ENCODE data around the gene LYVE1. TPM values are rescaled to one million over a fixed set of nuclear protein-coding genes. Genes with fewer than 3 reads are reported as not detected.

The LYVE1 gene
- polyA plus RNA-seq, 3 donors = 59.3 to 71.7 (median 67.2) TPM

DNA sequence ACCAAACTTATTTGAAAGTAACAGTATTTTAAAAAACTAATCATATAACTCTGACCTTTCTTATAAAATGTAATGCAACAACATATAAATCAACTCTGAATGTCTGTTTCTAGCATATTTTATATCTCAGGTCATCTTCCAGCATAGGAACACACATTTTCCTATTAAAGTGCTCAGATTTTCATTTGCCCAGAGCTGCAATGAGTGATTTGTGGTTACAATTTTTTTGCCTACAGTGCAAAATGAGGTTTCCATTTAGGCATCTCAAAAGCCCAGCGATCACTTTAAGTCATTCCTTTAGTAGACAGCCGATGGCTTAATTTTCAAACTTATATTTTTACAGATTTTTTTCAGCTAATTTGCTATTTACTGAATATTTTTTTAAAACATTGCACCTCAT lies 1.0 kb downstream of the LYVE1 start:
- DNase-seq (ENCODE audit: extremely low read depth in 1 of 11, low read depth in 9 of 11, low spot score in 4 of 11) = no peak

DNA sequence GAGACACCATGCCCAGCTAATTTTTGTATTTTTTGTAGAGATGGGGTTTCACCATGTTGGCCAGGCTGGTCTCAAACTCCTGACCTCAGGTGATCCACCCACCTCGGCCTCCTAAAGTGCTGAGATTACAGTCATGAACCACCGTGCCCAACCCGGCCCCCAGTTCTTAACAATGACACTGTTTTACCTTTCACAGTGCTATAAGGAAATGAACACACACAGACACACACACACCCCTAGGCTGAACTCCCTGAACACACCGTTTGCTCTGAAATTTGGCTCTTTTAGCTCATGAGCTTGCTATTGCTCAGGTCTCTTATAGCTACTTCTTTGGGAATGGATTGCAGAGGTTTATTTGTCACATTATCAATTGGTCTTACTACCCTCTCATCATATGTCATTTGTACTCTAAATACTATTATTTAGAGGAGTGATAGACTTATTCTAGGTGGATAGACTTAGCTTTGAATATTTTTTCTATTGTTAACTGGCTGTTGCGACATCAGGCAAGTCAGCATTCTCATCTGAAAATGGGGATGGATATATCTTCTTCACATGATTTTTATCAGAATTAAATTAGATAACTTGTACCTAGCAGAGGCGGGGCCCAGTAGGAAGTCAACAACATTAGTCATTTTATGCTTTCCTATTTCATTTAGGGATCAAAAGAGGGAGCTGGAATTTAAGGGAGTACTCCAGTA lies 2.1 kb downstream of the LYVE1 start:
- DNase-seq (ENCODE audit: extremely low read depth in 1 of 11, low read depth in 9 of 11, low spot score in 4 of 11) = no peak

DNA sequence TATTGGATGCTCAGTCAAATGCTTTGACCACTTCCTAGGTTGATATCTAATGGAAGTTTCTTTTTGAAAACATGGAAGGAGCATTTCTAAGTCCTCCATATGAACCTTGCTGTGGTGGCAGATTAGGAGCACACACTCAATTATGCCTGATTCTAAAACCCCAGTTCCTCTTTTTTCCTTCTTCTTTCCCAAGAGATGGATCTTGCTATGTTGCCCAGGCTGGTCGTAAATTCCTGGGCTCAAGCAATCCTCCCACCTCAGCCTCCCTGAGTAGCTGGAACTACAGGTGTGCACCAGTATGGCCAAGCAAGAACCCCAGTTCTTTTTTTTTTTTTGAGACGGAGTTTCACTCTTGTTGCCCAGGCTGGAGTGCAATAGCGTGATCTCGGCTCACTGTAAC lies 3.0 kb downstream of the LYVE1 start:
- DNase-seq (ENCODE audit: extremely low read depth in 1 of 11, low read depth in 9 of 11, low spot score in 4 of 11) = no peak

DNA sequence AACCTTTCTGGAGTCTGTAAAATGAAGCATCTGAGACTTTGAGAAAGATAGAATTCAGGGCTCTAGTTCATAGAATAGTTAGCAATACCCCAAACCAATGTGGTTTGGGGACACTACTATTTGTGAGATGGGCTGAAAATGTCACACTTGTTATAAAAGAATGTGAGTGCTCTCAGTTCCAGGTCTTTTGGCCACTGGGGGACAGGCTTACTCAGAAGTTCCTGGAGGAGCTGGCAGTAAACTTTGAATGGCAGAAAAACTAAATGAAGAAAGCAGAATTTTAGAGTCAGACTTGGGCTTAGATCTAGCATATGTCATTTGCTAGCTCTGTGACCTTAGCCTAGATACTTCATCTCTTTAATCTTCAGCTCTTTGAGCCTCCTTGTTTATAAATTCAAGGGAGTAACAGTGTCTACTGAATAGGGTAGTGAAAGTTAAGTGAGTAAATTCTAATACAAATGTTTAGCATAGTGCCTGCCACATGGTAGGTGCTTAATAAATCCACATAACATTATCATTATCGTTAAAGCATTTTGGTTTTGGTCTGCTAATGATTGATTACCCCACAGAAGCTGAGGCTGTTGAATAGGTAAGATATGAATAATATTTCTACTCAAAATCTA lies 3.7 kb downstream of the LYVE1 start:
- no peak for DNase-seq (ENCODE audit: extremely low read depth in 1 of 11, low read depth in 9 of 11, low spot score in 4 of 11)

DNA sequence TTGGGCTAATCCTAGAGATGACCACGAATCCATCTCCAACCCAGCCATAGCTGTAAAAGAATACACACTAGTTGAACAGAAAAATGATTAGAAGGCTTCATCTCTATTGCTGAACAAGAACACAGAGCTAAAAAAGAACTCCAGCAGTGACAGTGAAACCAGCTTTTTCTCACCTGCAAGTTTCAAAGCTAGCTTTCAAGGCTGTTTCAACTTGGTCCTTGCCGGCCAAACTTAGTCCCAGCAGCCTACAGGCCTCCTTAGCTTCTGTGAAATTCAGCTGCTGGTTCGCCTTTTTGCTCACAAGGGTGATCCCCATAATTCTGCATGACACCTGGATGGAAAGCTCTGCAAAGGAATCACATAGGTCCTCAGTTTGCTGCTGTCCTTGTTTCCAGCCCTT lies 4.4 kb downstream of the LYVE1 start:
- no peak for DNase-seq (ENCODE audit: extremely low read depth in 1 of 11, low read depth in 9 of 11, low spot score in 4 of 11)

DNA sequence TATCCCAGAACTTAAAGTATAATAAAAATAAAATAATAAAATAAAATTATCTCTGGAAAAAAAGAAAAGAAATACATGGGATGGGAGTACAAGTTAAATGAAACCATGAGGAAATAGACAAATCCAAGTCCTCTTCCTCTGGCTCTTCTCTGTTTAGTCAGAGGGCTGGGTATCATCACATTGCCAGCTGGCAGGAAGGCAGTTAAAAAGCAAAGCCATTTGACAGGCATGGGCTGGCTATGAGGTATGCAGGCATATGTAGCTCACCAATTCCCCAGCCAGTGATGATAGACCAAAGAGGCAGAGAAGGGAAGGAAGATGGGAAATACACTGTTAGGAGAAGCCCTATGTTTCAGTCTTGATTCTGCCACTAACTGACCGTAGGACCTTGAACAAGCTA lies 6.5 kb downstream of the LYVE1 start:
- no peak for DNase-seq (ENCODE audit: extremely low read depth in 1 of 11, low read depth in 9 of 11, low spot score in 4 of 11)

DNA sequence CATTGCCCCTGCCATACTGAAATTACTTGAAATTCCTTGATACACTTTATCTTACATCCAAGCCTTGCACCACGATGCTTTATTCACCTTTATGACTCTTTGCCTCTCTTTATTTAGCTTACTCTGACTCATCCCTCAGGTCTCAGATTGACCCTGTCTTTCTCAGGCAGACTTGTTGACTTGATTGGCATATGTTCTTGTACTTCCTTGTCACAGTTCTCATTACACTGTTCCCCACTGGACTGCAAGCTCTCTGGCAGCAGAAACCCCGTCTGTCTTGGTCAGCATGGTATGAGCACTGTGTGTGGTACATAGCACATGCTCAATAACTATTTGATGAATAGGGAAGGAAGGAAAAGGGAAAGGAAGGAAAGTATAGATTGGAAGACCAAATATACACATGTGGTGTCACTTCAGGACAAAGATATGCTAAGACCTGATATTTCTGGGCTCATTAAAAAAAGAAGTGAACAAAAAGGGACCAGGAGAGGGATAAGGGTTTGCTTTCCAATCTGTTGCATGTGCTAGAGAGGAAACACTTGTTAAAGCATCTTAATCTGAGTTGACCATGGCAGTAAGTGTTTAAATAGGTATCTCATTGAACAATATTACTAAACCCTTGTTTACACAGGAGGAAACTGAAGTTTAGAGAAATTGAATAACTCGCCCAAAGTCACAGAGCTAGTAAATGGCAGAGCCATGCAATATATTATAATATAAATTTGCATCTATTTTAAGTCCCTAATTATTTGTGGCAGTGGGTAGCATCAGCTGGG lies 7.2 kb downstream of the LYVE1 start:
- DNase-seq (ENCODE audit: extremely low read depth in 1 of 11, low read depth in 9 of 11, low spot score in 4 of 11) = no peak

DNA sequence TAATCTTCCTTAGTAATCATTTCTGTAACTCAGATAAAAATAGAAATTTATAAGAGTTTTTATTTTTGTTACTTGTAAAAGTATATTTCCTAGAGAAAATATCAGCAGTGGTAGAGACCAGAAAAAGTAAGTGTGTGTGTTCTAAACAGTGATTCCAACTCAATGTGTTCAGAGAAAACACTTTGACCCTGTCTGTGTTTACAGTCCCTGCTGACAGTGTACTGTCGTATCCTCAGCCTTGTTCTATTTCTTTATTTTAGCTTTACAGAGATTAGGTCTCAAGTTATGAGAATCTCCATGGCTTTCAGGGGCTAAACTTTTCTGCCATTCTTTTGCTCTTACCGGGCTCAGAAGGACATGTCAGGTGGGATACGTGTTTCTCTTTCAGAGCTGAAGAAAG lies 10.2 kb downstream of the LYVE1 start:
- DNase-seq (ENCODE audit: extremely low read depth in 1 of 11, low read depth in 9 of 11, low spot score in 4 of 11) = no peak

DNA sequence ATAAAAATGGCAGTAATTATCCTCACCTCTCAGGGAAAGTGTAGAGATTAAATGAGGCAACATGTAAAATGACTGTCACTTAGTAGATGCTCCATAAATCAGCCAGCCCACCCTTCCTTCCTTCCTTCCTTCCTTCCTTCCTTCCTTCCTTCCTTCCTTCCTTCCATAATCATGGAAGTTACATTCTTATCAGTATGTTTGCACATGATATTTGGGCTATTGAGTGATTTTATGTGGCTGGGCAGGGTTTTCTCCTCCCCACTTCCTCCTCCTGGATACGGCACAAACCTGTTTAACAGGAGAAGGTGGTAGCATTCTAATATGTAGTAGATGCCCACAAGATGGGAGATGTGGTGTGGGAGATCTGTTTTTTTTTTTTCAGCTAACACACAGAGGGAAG lies 11.9 kb downstream of the LYVE1 start:
- DNase-seq (ENCODE audit: extremely low read depth in 1 of 11, low read depth in 9 of 11, low spot score in 4 of 11) = no peak

DNA sequence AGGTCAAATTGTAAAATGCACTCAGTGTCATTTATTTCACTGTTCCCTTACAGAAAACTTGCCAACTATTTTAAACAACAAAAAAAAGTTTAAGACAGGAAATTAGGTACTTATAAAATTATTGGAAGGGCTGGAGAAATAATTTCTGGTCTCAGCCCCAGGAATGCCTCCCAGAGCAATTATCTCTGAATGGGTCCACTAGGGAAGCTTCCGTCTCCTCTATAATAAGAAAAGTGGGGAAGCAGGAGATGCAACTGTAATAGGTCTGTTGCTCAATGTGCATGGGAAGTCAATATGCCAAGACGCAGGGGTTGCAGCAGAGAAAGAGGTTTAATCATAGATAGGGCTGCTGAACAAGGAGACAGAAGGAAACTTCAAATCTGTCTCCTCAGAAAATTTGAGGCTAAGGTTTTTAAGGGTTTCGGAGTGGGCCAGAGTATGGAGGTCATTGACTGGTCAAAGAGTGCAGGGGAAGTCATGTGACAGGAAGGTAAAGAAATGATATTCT lies 16.6 kb downstream of the LYVE1 start:
- no peak for DNase-seq (ENCODE audit: extremely low read depth in 1 of 11, low read depth in 9 of 11, low spot score in 4 of 11)

DNA sequence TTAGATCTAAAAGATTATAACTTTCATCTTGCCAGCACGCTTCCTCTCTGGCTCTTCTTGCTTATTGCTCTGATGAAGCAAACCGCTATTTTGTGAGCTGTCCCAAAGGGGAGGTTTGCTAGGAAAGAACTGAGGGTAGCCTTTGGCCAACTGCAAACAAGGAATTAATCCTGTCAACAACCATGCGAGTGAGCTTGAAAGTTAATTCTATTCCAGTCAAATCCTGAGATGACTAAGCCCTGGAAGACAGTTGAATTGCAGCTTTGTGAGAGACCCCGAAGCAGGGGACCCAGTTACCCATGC lies 17.2 kb downstream of the LYVE1 start:
- DNase-seq (ENCODE audit: extremely low read depth in 1 of 11, low read depth in 9 of 11, low spot score in 4 of 11) = no peak

DNA sequence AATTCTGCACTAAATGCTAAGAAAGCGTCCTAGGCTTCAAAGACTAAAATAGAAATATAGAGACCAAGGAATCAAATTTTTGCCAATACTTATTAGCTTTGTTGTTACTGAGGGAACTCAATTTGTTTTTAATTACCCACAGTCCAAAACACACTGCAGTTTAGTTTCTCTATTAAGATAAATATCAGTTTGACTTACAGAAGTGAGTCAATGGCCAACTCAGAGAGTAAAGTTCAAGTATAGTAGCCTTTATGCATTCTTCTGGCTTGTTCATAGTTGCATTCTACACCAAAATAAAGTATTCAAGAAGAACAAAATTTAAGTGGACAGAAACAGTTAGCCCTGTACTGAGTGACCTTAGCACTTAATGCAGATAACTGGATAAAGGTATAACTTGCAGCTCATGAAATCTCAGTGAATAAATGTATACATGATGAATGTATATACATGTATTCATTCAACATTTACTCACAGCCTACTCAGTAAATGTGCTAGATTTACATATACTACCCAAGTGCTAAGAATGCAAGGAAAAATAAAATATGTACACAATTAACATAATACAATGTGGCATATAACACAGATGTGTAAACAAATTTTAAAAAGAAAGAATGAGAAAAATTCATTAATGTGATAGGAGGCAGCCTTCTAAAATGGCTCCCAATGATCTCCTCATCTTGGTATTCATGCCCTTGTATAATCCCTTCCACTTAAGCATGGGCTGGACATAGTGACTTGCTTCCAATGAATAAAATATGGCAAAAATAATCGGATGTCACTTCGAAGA lies 17.8 kb downstream of the LYVE1 start:
- no peak for DNase-seq (ENCODE audit: extremely low read depth in 1 of 11, low read depth in 9 of 11, low spot score in 4 of 11)

DNA sequence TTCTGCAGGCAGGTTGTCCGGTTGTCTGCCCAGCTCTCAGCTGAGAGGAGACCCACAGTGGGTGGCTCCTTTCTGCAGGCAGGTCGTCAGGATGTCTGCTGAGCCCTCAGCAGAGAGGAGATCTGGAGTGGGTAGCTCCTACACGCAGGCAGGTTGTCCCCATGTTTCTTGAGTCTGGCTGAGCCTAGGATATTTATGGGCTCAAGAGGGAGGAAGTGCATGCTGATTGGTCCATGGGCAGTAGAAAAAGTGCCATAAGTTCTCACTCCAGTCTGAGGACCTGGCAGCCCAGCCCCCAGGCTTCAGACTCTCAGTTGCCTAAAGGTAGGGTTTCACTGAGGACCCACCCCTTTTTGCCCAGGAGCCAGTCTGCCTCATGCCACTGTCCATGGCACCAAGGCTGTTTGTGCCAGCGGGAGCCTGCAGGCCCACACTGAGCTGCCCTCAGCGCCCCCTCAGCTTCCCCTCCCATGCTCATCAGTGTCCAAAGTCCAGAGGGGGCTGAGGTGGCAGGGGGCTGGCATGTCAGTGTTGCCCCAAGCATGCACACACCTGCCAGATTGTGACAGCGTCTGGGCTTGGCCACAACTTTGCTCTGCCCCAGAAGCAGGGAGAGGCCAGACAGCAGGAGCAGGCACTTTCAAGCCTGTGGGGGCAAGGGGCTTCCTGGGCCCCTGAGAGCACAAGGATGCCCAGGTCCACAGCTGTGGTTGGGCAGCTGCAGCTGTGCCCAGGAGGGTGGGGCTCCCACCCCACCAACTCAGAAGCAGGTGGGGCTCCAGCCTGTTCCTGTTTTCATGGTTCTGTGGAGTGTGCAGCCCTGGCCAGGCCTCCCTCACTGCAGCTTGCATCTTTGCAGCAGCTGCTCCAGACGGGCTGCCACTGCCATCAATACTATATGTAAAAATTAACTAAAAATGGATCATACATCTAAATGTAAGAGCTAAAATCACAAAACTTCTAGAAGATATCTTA lies 23.7 kb downstream of the LYVE1 start:
- DNase-seq (ENCODE audit: extremely low read depth in 1 of 11, low read depth in 9 of 11, low spot score in 4 of 11) = no peak

DNA sequence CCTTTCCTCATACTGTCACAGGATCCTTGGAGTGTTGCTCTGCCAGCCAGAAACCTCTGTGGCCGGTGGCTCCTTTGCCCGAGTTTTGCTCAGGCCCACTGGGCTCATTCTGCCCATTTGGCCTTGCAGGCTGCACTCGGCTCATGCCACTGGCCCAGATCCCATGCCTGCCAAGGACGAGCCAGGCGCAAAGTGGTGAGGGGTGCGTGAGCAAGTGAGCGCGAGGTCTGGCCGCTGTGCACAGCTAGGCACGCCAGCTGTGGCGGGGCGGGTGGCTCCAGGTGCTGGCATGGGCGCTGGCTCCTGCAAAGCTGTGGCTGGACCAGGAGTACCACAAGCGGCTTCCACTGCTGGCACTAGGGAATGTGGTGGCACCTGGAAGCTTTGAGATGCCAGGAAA lies 24.7 kb downstream of the LYVE1 start:
- DNase-seq (ENCODE audit: extremely low read depth in 1 of 11, low read depth in 9 of 11, low spot score in 4 of 11) = no peak

DNA sequence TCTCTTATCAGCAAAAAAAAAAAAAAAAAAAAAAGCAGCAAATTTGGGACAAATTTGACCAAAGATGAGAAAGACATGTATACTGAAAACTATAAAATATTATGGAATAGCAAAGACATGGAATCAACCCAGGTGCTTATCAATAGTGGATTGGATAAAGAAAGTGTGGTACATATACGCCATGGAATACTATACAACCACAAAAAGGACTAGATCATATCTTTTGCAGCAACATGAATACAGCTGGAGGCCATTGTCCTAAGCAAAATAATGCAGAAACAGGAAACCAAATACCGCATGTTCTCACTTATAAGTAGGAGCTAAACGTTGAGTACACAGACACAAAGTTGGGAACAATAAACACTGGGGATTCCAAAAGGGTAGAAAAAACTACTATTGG lies 25.7 kb downstream of the LYVE1 start:
- no peak for DNase-seq (ENCODE audit: extremely low read depth in 1 of 11, low read depth in 9 of 11, low spot score in 4 of 11)

DNA sequence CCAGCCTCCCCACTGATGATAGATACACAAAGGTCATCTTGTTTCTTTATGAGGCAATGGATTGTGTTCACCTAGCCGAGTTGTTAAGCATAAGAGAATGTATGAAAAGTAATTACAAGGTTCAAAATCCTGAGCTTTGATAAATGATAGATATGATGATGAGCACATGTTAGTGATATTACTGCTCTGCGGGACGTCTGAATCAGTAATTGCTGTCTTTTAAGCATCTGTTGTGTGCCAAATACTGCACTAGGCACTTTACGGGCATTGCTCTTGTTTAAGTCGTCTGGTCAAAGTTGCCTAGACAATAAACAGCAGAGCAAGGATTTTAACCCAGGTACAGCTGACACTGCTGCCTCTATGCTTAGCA lies 26.9 kb downstream of the LYVE1 start:
- DNase-seq (ENCODE audit: extremely low read depth in 1 of 11, low read depth in 9 of 11, low spot score in 4 of 11) = no peak

DNA sequence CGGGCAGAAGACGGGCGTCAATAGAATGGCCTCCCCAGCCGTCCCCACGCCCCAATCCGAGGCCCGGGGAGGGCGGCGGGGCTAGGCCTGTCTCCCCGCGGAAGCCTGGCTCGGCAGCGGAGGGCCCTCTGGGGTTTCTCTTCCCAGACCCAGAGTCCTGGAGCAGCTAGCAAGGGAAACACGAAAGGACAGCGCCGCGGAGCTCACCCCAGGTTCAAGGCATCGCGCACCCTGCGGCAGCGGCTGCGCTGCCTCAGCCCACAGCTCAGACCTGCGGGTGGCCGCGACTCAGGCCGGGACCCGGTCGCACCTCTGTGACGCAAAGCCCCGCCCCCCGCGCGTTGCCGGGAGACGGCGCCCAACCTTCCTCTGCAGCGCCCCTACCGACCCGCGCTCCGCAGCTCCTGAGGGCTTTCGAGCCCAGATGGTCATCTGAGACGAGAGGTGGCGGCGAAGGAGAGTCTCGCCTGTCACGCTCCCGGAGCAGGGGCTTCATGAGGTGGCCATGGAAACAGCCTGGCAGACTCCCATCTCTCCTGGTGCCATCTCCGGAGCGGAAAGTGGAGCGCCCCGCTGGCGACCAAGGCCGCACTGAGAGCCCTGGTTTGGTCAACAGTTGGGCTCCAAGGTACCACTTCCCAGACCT lies 27.4 kb downstream of the LYVE1 start, which contains the start of gene RNF141:
Gene RNF141 (minus strand): TSS at position 273 of the 646 bp plus-strand sequence. CDS start 7,029 bp downstream, outside the sequence.
- peak; percentile 80 to 94 (median 92) for DNase-seq (ENCODE audit: extremely low read depth in 1 of 11, low read depth in 9 of 11, low spot score in 4 of 11)

DNA sequence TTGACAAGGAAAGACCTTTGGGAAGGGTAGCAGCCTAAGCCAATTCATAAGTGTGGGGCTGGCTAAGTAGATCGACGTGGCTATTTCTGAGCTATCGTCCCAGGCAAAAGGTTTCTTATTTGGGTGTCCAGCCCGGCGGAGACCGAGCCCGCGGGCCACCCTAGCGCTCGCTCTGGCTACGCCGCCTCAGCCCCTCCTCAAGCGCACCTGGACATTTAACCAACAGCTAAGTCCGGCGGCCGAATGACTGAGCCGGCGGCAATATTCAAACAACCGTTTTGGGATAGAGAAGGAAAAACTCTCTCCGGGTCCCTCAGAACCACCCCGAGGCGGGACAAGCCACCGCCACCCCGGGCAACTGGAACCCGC lies 27.9 kb downstream of the LYVE1 start:
- peak in 4 of 11 donors; percentile 20 to 39 (median 30) for DNase-seq (ENCODE audit: extremely low read depth in 1 of 11, low read depth in 9 of 11, low spot score in 4 of 11)

All from renal cortex interstitium (tissue), 11 donors.